Peyer's patch (tissue), 4 donors: ENCODE data around the gene INAFM2. TPM values are rescaled to one million over a fixed set of nuclear protein-coding genes. Genes with fewer than 3 reads are reported as not detected.

Source experiments
- DNase-seq, 3 donors: peaks; one replicate each; pipeline ENCODE4 v3.0.0-alpha.2; 2017 to 2019
- H3K27ac ChIP-seq, 4 donors: fragments of 200-600 bp; sonication (generic); one replicate each; pipeline ENCODE4 v1.5.1; 2016 to 2019
- H3K27me3 ChIP-seq, 2 donors: fragments of 200-600 bp; sonication (generic); one replicate each; pipeline ENCODE4 v1.5.1; 2019
- H3K36me3 ChIP-seq, 3 donors: fragments of 200-600 bp; sonication (generic); one replicate each; pipeline ENCODE4 v1.5.1; 2016 to 2019
- H3K4me1 ChIP-seq, 4 donors: fragments of 200-600 bp; sonication (generic); one replicate each; pipeline ENCODE4 v1.5.1; 2016 to 2019
- H3K4me3 ChIP-seq, 4 donors: fragments of 200-600 bp; sonication (generic); 1 replicate in 3 of 4; 2 replicates in 1 of 4; pipeline ENCODE4 v1.5.1; 2016 to 2019; ENCODE audit warnings: mild to moderate bottlenecking in 1 of 4
- H3K9me3 ChIP-seq, 4 donors: fragments of 200-600 bp; sonication (generic); one replicate each; pipeline ENCODE4 v1.5.1; 2016 to 2019; ENCODE audit warnings: mild to moderate bottlenecking in 1 of 4
- CTCF ChIP-seq, 6 experiments: fragments of 450-650 bp in 4 of 6; fragments of 200-600 bp in 2 of 6; sonication (generic) in 1 of 6; IDR thresholded peaks; one replicate each; pipeline ENCODE4 v1.5.1; 2017 to 2019; ENCODE audit warnings: antibody characterized with exemption in 6 of 6, mild to moderate bottlenecking in 3 of 6, moderate library complexity in 1 of 6
- POLR2A ChIP-seq, 2 donors: fragments of 450-650 bp; IDR thresholded peaks; one replicate each; pipeline ENCODE4 v1.5.1; 2017; ENCODE audit warnings: antibody characterized with exemption in 2 of 2, mild to moderate bottlenecking in 2 of 2, moderate library complexity in 2 of 2
- total RNA-seq, 4 donors: library from RNA; depleted of rRNA; stranded (reverse); fragments of >200 nt; gene quantifications; one replicate each; pipeline ENCODE4 v1.1.0, GENCODE V29; 2016

The INAFM2 gene
- total RNA-seq, 4 donors from 2014 or later: 6.2 to 10.7 (median 8.9) TPM

GRCh38 chr15:40345867-40346578 lies 22.5 kb downstream of the INAFM2 start:
- Histone ChIP-seq H3K4me3 (peak overlapping the region in 2 of 4 donors; percentile 15 to 31), H3K9me3 (no peaks in the 10 kb centered on the region), H3K27ac (peak overlapping the region in 3 of 4 donors; percentile 90 to 99 (median 96)), H3K27me3 (no peaks in the 10 kb centered on the region), H3K36me3 (no peaks in the 10 kb centered on the region), H3K4me1 (peaks cover 0 to 64% (median 6%) of the 10 kb centered on the region in 4 donors)
- DNase-seq: peak in 2 of 3 donors; percentile 91 to 92
- TF ChIP-seq CTCF (IDR thresholded peaks at IDR 0.05) (no peak), POLR2A (IDR thresholded peaks at IDR 0.05) (peak; percentile 89 to 95)

GRCh38 chr15:40346579-40347558 lies 23.4 kb downstream of the INAFM2 start:
- no peak for TF ChIP-seq POLR2A (IDR thresholded peaks at IDR 0.05)
- TF ChIP-seq CTCF (IDR thresholded peaks at IDR 0.05): no peak
- Histone ChIP-seq H3K4me1 (peaks cover 0 to 55% (median 6%) of the 10 kb centered on the region in 4 donors), H3K36me3 (no peaks in the 10 kb centered on the region), H3K27ac (peak overlapping the region in 3 of 4 donors; percentile 90 to 99 (median 96)), H3K27me3 (no peaks in the 10 kb centered on the region), H3K4me3 (peak overlapping the region in 2 of 4 donors; percentile 7 to 20), H3K9me3 (no peaks in the 10 kb centered on the region)
- DNase-seq: peak in 2 of 3 donors; percentile 55 to 59

GRCh38 chr15:40347559-40348473 lies 24.3 kb downstream of the INAFM2 start:
- Histone ChIP-seq H3K9me3 (no peaks in the 10 kb centered on the region), H3K36me3 (peaks cover 0 to 6% (median 0%) of the 10 kb centered on the region in 3 donors), H3K4me1 (peaks cover 0 to 48% (median 6%) of the 10 kb centered on the region in 4 donors)

GRCh38 chr15:40348474-40348870 lies 25.0 kb downstream of the INAFM2 start:
- H3K9me3 ChIP-seq: no peaks in the 10 kb centered on the region
- DNase-seq: no peak

More at GRCh38 chr15:40347559-40348473, 24.3 kb downstream of the INAFM2 start:
- peak; percentile 39 to 86 for TF ChIP-seq POLR2A (IDR thresholded peaks at IDR 0.05)
- TF ChIP-seq CTCF (IDR thresholded peaks at IDR 0.05): no peak
- DNase-seq: peak in 2 of 3 donors; percentile 90
- Histone ChIP-seq H3K4me3 (peak overlapping the region in 2 of 4 donors; percentile 9 to 31), H3K27me3 (no peaks in the 10 kb centered on the region), H3K27ac (peak overlapping the region in 3 of 4 donors; percentile 90 to 99 (median 96))

More at GRCh38 chr15:40348474-40348870, 25.0 kb downstream of the INAFM2 start:
- TF ChIP-seq CTCF (IDR thresholded peaks at IDR 0.05): no peak
- no peak for TF ChIP-seq POLR2A (IDR thresholded peaks at IDR 0.05)
- peak overlapping the region in 1 of 4 donors; percentile 31 for H3K4me3 ChIP-seq
- H3K27me3 ChIP-seq: no peaks in the 10 kb centered on the region
- H3K27ac ChIP-seq: peak overlapping the region in 3 of 4 donors; percentile 89 to 99 (median 96)
- H3K36me3 ChIP-seq: peaks cover 0 to 11% (median 0%) of the 10 kb centered on the region in 3 donors
- H3K4me1 ChIP-seq: peaks cover 0 to 42% (median 6%) of the 10 kb centered on the region in 4 donors
